ENCODE results near the gene BRD7.

Gene BRD7

DNA sequence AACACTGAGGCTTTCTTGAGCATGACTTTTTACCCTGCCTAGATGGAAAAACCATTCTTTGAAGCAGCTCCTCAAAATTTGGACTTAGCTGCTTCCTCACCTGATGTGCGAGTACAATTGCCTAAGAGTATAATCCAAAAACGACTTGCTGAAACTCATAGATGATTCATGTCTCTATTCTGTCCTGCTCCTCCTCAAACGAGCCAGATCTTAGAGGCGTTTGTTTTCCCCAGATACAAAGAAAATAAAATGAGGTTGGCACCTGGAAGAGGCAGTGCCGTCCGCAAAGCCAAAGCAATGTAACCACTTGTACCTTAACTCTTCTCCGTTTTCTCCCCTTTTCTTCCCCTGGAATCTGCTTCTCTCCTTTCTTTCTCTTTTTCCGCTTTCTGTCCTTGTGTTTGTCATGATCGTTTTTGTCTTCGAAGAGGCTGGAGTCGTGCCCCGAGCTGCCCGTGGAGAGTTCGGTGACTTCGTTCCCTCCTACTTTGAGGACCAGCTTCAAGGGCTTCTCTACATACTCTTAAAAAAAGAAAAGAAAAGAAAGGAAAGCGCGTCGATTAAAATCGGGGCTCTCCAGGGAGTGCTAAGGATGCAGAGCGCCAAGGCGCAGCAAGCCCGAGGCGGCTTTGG lies 895 bp downstream of the BRD7 start:
- Histone ChIP-seq H3K27me3 (ENCODE audit: insufficient read depth, low read length, poor library complexity, severe bottlenecking) (no peaks in the 10 kb centered on the region), H3K4me3 (ENCODE audit: low read length, poor library complexity, severe bottlenecking) (peak overlapping the region; percentile 83), H3K36me3 (ENCODE audit: insufficient read depth, low read length) (peaks cover 17% of the 10 kb centered on the region), H3K4me2 (ENCODE audit: low read depth, low read length, poor library complexity, severe bottlenecking) (peak overlapping the region; percentile 79), H3K4me1 (ENCODE audit: insufficient read depth, low read length, poor library complexity, severe bottlenecking) (peaks cover 38% of the 10 kb centered on the region), H3K79me2 (ENCODE audit: insufficient read depth, low read length) (peaks cover 56% of the 10 kb centered on the region), H4K20me1 (ENCODE audit: insufficient read depth, low read length, poor library complexity, severe bottlenecking) (peaks cover 49% of the 10 kb centered on the region), H3K9me3 (ENCODE audit: insufficient read depth, low read depth, low read length) (no peaks in the 10 kb centered on the region), H3K9ac (ENCODE audit: low read depth, low read length, poor library complexity, severe bottlenecking) (peak overlapping the region; percentile 84), H3F3A (ENCODE audit: low read depth) (no peaks in the 10 kb centered on the region), H3K9me2 (replicated peaks; ENCODE audit: low read depth, low read length) (no peaks in the 10 kb centered on the region), H2AFZ (ENCODE audit: low read length) (peak overlapping the region; percentile 30; the same call in 1 of the 2 replicates)
- TF ChIP-seq EZH2phosphoT487 (IDR thresholded peaks at IDR 0.05; ENCODE audit: borderline replicate concordance) (no peak), CTCF (conservative IDR thresholded peaks at IDR 0.05; ENCODE audit: low read length) (no peak)

GRCh38 chr16:50365791-50366575 lies 2.8 kb downstream of the BRD7 start:
- Histone ChIP-seq H3K9ac (ENCODE audit: low read depth, low read length, poor library complexity, severe bottlenecking) (peak overlapping the region; percentile 84), H3K9me3 (ENCODE audit: insufficient read depth, low read depth, low read length) (no peaks in the 10 kb centered on the region), H3K79me2 (ENCODE audit: insufficient read depth, low read length) (peaks cover 73% of the 10 kb centered on the region), H3F3A (ENCODE audit: low read depth) (no peaks in the 10 kb centered on the region), H4K20me1 (ENCODE audit: insufficient read depth, low read length, poor library complexity, severe bottlenecking) (peaks cover 68% of the 10 kb centered on the region), H3K9me2 (replicated peaks; ENCODE audit: low read depth, low read length) (no peaks in the 10 kb centered on the region), H3K27me3 (ENCODE audit: insufficient read depth, low read length, poor library complexity, severe bottlenecking) (no peaks in the 10 kb centered on the region), H3K4me1 (ENCODE audit: insufficient read depth, low read length, poor library complexity, severe bottlenecking) (peaks cover 56% of the 10 kb centered on the region), H3K4me3 (ENCODE audit: low read length, poor library complexity, severe bottlenecking) (peak overlapping the region; percentile 83), H2AFZ (ENCODE audit: low read length) (no peak overlapping the region), H3K36me3 (ENCODE audit: insufficient read depth, low read length) (peaks cover 33% of the 10 kb centered on the region), H3K4me2 (ENCODE audit: low read depth, low read length, poor library complexity, severe bottlenecking) (peak overlapping the region; percentile 79)
- TF ChIP-seq EZH2phosphoT487 (IDR thresholded peaks at IDR 0.05; ENCODE audit: borderline replicate concordance) (no peak), CTCF (conservative IDR thresholded peaks at IDR 0.05; ENCODE audit: low read length) (no peak)

GRCh38 chr16:50363656-50364055 lies 5.1 kb downstream of the BRD7 start:
- peaks cover 84% of the 10 kb centered on the region for H4K20me1 ChIP-seq (ENCODE audit: insufficient read depth, low read length, poor library complexity, severe bottlenecking)
- no peaks in the 10 kb centered on the region for H3K27me3 ChIP-seq (ENCODE audit: insufficient read depth, low read length, poor library complexity, severe bottlenecking)
- peaks cover 97% of the 10 kb centered on the region for H3K79me2 ChIP-seq (ENCODE audit: insufficient read depth, low read length)
- no peaks in the 10 kb centered on the region for H3F3A ChIP-seq (ENCODE audit: low read depth)
- peak overlapping the region; percentile 79 for H3K4me2 ChIP-seq (ENCODE audit: low read depth, low read length, poor library complexity, severe bottlenecking)
- no peak overlapping the region for H2AFZ ChIP-seq (ENCODE audit: low read length)
- no peaks in the 10 kb centered on the region for H3K9me2 ChIP-seq (replicated peaks; ENCODE audit: low read depth, low read length)
- no peaks in the 10 kb centered on the region for H3K9me3 ChIP-seq (ENCODE audit: insufficient read depth, low read depth, low read length)
- H3K4me3 ChIP-seq (ENCODE audit: low read length, poor library complexity, severe bottlenecking): peak overlapping the region; percentile 83
- H3K4me1 ChIP-seq (ENCODE audit: insufficient read depth, low read length, poor library complexity, severe bottlenecking): peaks cover 62% of the 10 kb centered on the region
- no peak for TF ChIP-seq CTCF (conservative IDR thresholded peaks at IDR 0.05; ENCODE audit: low read length)
- TF ChIP-seq EZH2phosphoT487 (IDR thresholded peaks at IDR 0.05; ENCODE audit: borderline replicate concordance): no peak
- H3K9ac ChIP-seq (ENCODE audit: low read depth, low read length, poor library complexity, severe bottlenecking): peak overlapping the region; percentile 84
- peaks cover 50% of the 10 kb centered on the region for H3K36me3 ChIP-seq (ENCODE audit: insufficient read depth, low read length)

All from Loucy (cell line).